Osteoblast (primary cell): ENCODE measurements around the gene IFITM2. TPM values are rescaled to one million over a fixed set of nuclear protein-coding genes. Genes with fewer than 3 reads are reported as not detected.

Experiments
- DNase-seq: peaks from one replicate; pipeline ENCODE4 v3.0.0; 2011; ENCODE audit warnings: low spot score, mixed read lengths; ENCODE audit not compliant: insufficient read length; ENCODE audit errors: missing footprints
- H2AFZ ChIP-seq: 2 replicates; pipeline ENCODE4 v1.6.0; 2011; ENCODE audit warnings: mild to moderate bottlenecking, low read length
- H3K27ac ChIP-seq: 2 replicates; pipeline ENCODE4 v1.5.1; 2011; ENCODE audit warnings: mild to moderate bottlenecking, low read depth, low read length, moderate library complexity
- H3K27me3 ChIP-seq: 2 replicates; pipeline ENCODE4 v1.6.0; 2012; ENCODE audit warnings: mild to moderate bottlenecking, control low read depth, inconsistent platforms, low read length, moderate library complexity; ENCODE audit not compliant: insufficient read depth
- H3K36me3 ChIP-seq: 2 replicates; pipeline ENCODE4 v1.5.1; 2011; ENCODE audit warnings: mild to moderate bottlenecking, low read length, control low read depth, moderate library complexity; ENCODE audit not compliant: insufficient read depth
- H3K4me1 ChIP-seq: 2 replicates; pipeline ENCODE4 v1.5.1; 2011; ENCODE audit warnings: mild to moderate bottlenecking, low read length, control low read depth, moderate library complexity; ENCODE audit not compliant: insufficient read depth
- H3K4me2 ChIP-seq: 2 replicates; pipeline ENCODE4 v1.6.0; 2011; ENCODE audit warnings: mild to moderate bottlenecking, low read length; ENCODE audit not compliant: insufficient read depth
- H3K4me3 ChIP-seq: fragments of 200-600 bp; sonication (generic); 3 replicates; pipeline ENCODE4 v1.5.1; 2012; ENCODE audit warnings: mild to moderate bottlenecking, low read length, inconsistent platforms; ENCODE audit not compliant: insufficient read depth
- H3K79me2 ChIP-seq: 2 replicates; pipeline ENCODE4 v1.6.0; 2012; ENCODE audit warnings: mild to moderate bottlenecking, low read length, control low read depth, inconsistent platforms; ENCODE audit not compliant: insufficient read depth
- H3K9me3 ChIP-seq: 2 replicates; pipeline ENCODE4 v1.5.1; 2011; ENCODE audit warnings: low read depth, low read length, control low read depth
- H4K20me1 ChIP-seq: 2 replicates; pipeline ENCODE4 v1.6.0; 2012; ENCODE audit warnings: mild to moderate bottlenecking, low read length, control low read depth; ENCODE audit not compliant: insufficient read depth
- total RNA-seq: library from RNA; depleted of rRNA; stranded (reverse); fragments of >200 nt; gene quantifications from 2 replicates; pipeline ENCODE4 v1.2.3, GENCODE V29; 2012
- TF ChIP-seq, protein P1 (sequence below): IDR thresholded peaks from 2 replicates; pipeline ENCODE4 v1.5.1; 2011; ENCODE audit warnings: mild to moderate bottlenecking, low read depth, low read length, moderate library complexity; ENCODE audit errors: extremely low read depth

Gene IFITM2
- total RNA-seq, 1 donor: 105 TPM

DNA sequence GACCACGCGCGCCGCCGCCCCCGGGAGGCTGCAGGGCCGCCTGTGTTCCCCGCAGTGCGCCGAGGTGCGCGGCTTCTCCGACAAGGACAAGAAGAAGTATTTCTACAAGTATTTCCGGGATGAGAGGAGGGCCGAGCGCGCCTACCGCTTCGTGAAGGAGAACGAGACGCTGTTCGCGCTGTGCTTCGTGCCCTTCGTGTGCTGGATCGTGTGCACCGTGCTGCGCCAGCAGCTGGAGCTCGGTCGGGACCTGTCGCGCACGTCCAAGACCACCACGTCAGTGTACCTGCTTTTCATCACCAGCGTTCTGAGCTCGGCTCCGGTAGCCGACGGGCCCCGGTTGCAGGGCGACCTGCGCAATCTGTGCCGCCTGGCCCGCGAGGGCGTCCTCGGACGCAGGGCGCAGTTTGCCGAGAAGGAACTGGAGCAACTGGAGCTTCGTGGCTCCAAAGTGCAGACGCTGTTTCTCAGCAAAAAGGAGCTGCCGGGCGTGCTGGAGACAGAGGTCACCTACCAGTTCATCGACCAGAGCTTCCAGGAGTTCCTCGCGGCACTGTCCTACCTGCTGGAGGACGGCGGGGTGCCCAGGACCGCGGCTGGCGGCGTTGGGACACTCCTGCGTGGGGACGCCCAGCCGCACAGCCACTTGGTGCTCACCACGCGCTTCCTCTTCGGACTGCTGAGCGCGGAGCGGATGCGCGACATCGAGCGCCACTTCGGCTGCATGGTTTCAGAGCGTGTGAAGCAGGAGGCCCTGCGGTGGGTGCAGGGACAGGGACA is 26.7 kb upstream of the IFITM2 start:
- Histone ChIP-seq H2AFZ (no peak overlapping the region), H3K36me3 (no peaks in the 10 kb centered on the region), H3K27ac (no peak overlapping the region), H3K4me2 (no peak overlapping the region), H3K4me1 (no peaks in the 10 kb centered on the region), H3K79me2 (no peaks in the 10 kb centered on the region), H3K27me3 (peaks cover 61% of the 10 kb centered on the region), H3K9me3 (no peaks in the 10 kb centered on the region), H3K4me3 (no peak overlapping the region), H4K20me1 (no peaks in the 10 kb centered on the region)
- DNase-seq: peak; percentile 79
- TF ChIP-seq, protein P1, sequence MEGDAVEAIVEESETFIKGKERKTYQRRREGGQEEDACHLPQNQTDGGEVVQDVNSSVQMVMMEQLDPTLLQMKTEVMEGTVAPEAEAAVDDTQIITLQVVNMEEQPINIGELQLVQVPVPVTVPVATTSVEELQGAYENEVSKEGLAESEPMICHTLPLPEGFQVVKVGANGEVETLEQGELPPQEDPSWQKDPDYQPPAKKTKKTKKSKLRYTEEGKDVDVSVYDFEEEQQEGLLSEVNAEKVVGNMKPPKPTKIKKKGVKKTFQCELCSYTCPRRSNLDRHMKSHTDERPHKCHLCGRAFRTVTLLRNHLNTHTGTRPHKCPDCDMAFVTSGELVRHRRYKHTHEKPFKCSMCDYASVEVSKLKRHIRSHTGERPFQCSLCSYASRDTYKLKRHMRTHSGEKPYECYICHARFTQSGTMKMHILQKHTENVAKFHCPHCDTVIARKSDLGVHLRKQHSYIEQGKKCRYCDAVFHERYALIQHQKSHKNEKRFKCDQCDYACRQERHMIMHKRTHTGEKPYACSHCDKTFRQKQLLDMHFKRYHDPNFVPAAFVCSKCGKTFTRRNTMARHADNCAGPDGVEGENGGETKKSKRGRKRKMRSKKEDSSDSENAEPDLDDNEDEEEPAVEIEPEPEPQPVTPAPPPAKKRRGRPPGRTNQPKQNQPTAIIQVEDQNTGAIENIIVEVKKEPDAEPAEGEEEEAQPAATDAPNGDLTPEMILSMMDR: no peak

GRCh38 chr11:281486-282161 is 26.0 kb upstream of the IFITM2 start:
- TF ChIP-seq, protein P1: no peak
- H4K20me1 ChIP-seq: no peaks in the 10 kb centered on the region
- peak; percentile 84 for DNase-seq
- no peaks in the 10 kb centered on the region for H3K9me3 ChIP-seq
- no peak overlapping the region for H3K4me3 ChIP-seq
- H3K27ac ChIP-seq: no peak overlapping the region
- no peak overlapping the region for H3K4me2 ChIP-seq
- H3K79me2 ChIP-seq: no peaks in the 10 kb centered on the region
- H3K36me3 ChIP-seq: no peaks in the 10 kb centered on the region
- H3K4me1 ChIP-seq: no peaks in the 10 kb centered on the region
- no peak overlapping the region for H2AFZ ChIP-seq
- peaks cover 56% of the 10 kb centered on the region for H3K27me3 ChIP-seq

DNA sequence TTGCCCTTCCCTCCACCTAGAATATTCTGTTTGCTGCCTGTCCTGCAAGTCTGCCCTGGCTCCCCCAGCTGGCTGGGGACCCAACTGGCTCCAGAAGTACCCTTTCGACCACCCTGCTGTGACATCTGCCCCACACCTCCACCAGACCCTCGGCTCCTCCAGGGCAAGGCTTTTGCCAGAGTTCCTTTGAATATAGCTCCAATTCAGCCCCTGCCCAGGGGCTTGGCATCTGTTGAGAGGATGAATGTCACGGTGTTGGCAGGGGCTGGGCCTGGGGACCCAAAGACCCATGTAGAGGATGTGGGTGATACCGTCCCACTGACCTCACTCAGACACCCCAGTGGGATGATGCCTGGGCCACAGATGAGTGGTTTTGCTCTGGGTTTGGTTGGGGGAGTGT is 25.4 kb upstream of the IFITM2 start:
- Histone ChIP-seq H4K20me1 (no peaks in the 10 kb centered on the region), H3K27me3 (peaks cover 58% of the 10 kb centered on the region), H3K27ac (no peak overlapping the region)

More for the DNA sequence above, 25.4 kb upstream of the IFITM2 start:
- Histone ChIP-seq H3K9me3 (no peaks in the 10 kb centered on the region), H3K36me3 (no peaks in the 10 kb centered on the region), H3K4me1 (no peaks in the 10 kb centered on the region), H2AFZ (no peak overlapping the region), H3K4me3 (no peak overlapping the region), H3K4me2 (no peak overlapping the region), H3K79me2 (no peaks in the 10 kb centered on the region)
- DNase-seq: peak; percentile 84
- TF ChIP-seq, protein P1: no peak
